Astrocyte of the cerebellum (primary cell): ENCODE data around the gene UCKL1.
"Not testable (repeated sequence)": the region's sequence is repeated elsewhere in the genome, so short reads cannot be mapped to it uniquely, and the experiment has no call there.

Experiments
- DNase-seq: peaks from one replicate; pipeline ENCODE4 v3.0.0-alpha.2; 2011; ENCODE audit warnings: low read depth
- H3K4me3 ChIP-seq: 2 replicates; pipeline ENCODE4 v1.5.1; 2011; ENCODE audit warnings: mild to moderate bottlenecking, low read depth, low read length, moderate library complexity
- in situ Hi-C: cut with HindIII; loops from 2 replicates; pipeline ENCODE4 v1.10.0; 2017; ENCODE audit warnings: low sequenced_read_pairs
- TF ChIP-seq, protein P1 (sequence below): IDR thresholded peaks from 2 replicates; pipeline ENCODE4 v1.5.1; 2012; ENCODE audit warnings: low read length, low read depth, moderate library complexity, mild to moderate bottlenecking; ENCODE audit errors: missing control alignments

UCKL1 gene

DNA sequence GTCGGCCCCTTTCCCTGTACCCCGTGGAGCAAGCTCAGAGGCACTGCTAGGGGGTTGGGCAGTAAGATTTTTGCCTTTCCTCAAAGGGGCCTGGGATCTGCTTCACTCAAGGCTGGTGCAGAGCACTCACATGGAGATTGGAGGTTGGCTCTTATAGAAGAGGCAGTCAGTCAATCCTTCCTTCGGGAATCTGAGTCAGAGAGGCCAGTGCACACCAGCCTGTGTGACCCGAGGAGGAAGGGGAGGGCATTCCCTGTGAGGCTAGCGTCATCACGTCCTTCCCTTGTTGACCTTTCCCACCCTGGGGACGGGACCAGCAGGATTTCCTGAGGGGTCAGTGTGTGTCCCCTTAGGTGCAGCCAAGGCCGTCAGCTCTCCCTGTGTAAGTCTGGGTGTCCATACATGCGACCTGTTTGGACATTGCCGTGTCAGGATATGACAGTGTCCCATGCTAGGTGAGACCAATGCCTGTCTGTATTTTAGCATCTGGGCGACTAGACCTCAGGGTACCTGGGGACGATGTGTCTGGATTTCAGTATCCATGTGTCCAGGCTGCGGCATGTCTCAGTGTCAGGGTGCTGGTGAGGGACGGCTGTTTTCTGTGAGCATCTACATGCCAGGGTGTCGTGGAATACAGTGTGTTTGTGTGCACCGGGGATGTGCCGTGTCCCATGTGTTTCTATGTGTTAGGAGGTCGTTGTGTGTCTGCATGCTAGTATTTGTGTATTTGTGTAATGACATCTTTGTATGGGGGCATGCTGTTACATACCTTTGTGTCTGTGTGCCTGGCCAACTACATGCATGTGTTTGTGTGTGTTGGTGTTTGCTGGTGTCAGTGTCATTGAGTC, 16.3 kb upstream of the UCKL1 start:
- DNase-seq: no peak
- in situ Hi-C loops: no loop called here
- TF ChIP-seq, protein P1, sequence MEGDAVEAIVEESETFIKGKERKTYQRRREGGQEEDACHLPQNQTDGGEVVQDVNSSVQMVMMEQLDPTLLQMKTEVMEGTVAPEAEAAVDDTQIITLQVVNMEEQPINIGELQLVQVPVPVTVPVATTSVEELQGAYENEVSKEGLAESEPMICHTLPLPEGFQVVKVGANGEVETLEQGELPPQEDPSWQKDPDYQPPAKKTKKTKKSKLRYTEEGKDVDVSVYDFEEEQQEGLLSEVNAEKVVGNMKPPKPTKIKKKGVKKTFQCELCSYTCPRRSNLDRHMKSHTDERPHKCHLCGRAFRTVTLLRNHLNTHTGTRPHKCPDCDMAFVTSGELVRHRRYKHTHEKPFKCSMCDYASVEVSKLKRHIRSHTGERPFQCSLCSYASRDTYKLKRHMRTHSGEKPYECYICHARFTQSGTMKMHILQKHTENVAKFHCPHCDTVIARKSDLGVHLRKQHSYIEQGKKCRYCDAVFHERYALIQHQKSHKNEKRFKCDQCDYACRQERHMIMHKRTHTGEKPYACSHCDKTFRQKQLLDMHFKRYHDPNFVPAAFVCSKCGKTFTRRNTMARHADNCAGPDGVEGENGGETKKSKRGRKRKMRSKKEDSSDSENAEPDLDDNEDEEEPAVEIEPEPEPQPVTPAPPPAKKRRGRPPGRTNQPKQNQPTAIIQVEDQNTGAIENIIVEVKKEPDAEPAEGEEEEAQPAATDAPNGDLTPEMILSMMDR: no peak
- no peak overlapping the region for H3K4me3 ChIP-seq

DNA sequence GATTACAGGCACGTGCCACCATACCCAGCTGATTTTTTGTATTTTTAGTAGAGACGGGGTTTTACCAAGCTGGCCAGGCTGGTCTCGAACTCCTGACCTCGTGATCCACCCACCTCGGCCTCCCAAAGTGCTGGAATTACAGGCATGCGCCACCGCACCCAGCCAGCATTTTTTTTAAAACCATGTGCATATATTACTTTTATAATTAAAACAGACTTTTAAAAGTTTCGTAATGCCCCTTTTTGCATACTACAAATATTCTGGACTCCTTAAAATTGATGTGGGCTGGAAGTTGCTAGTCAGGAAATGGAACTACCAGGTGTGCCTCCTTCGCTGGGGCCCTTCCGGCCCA, 15.7 kb upstream of the UCKL1 start:
- H3K4me3 ChIP-seq, DNase-seq, in situ Hi-C loops: not testable (repeated sequence)

DNA sequence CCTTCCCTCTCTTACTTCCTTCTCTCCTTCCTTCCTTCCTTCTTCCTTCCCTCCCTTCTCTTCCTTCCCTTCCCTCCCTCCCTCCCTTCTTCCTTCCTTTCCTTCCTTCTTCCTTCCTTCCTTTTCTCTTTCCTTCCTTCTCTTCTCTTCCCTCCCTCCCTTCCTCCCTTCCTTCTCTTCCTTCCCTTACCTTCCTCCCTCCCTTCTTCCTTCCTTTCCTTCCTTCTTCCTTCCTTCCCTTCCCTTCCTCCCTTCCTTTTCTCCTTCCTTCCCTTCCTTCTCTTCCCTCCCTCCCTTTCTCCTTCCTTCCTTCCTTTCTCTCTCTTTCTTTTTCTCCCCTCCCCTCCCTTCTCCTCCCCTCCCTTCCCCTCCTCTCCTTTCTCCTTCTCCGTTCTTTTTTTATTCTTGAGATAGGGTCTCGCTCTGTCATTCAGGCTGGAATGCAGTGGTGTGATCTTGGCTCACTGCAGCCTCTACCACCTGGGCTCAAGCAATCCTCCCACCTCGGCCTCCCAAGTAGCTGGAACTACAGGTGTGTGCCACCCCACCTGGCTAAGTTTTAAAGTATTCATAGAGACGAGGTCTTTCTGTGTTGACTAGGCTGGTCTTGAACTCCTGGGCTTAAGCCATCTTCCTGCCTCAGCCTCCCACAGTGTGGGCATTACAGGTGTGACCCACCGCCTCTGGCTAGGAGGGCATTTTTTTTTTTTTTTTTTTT, 14.7 kb upstream of the UCKL1 start:
- DNase-seq: no peak
- in situ Hi-C loops: no loop called here
- H3K4me3 ChIP-seq: no peak overlapping the region
- TF ChIP-seq, protein P1: no peak

DNA sequence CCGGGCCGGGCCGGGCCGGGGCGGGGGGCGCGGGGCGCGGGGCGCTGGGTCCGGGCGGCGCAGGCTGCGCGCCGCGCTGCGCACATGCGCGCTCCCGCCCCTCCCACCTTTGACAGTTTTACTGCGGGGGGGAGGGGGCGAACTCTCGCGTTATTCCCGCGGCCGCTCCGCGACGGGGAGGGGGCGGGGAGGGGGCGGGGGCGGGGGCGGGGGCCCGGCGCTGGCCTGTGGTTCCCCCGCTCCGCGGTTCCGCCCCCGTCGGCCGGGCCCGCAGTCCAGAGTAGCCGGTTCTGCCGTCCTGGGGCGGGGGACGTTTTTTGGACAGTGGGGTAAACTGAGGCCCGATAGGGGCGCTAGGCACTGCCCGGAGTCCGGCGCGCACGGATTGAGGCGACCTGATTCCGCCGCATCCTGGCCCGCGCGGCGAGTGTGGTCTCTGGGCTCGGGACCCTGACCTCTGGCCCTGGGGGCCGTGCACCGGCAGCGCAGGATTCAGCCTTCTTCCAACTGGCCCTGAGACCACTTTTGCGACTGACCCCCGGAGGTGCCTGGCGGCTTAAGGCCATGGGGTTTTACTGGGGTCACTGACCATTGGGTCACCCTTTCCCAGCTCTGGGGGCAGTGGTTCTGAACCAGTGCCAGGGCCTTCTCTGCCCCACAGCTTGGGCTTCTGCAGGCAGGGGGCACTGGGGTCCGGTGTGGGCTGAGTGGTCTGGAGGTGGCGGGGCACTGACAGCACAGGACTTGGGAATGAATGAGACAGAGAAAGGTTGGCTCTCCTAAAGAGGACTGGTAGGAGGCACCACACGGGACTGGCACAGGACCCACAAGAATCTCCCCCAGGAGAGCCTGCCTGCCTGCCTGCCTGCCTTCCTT, 13.9 kb upstream of the UCKL1 start, which contains the start of gene ZNF512B:
Gene ZNF512B (minus strand): TSS at position 93 of the 876 bp plus-strand sequence. CDS start 1,980 bp downstream, outside the sequence.
- H3K4me3 ChIP-seq: peak within 1 kb of the TSS; percentile 71
- TF ChIP-seq, protein P1: no peak
- in situ Hi-C loops: no loop called here
- DNase-seq: no peak

DNA sequence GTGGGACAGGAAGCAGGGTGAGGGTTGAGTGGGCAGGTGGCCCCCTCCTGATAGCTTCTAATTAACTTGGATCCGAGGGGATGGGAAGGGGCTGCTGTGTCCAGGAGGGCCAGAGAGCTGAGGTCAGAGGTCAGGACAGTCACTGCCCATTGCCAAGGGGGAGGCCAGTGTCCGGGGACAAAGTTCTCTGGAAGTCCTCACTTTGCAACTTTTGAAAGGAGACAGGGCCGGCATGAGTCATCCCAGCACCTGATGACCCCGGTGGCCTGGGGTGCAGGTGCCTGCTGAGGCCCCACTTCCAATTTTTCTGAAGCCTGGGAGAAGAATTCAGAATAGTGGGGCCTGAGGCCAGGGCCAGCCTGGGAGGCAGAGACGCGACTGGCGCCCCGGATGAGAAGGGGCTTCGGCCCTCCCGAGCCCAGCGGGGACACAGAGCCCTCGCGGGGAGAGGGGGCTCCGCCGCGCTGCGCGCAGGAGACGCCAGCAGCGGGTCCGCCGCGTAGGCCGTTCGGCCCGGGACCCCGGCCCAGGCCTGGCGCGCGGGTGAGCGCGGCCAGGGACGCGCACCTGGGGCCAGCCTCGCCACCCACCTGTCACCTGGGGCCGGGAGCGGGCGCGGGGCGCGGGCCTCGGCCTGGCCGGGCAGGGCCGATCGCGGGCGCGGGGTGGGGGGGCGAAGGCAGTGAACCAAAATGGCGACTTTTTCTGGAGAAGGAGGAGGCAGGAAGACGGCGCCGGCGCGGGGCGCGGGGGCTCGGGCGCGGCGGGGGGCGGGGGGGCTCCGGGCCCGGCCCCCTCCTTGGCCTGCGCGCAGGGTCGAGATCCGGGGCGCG, 12.9 kb upstream of the UCKL1 start:
- in situ Hi-C loops: no loop called here
- TF ChIP-seq, protein P1: no peak
- no peak for DNase-seq
- peak overlapping the region; percentile 71 for H3K4me3 ChIP-seq

DNA sequence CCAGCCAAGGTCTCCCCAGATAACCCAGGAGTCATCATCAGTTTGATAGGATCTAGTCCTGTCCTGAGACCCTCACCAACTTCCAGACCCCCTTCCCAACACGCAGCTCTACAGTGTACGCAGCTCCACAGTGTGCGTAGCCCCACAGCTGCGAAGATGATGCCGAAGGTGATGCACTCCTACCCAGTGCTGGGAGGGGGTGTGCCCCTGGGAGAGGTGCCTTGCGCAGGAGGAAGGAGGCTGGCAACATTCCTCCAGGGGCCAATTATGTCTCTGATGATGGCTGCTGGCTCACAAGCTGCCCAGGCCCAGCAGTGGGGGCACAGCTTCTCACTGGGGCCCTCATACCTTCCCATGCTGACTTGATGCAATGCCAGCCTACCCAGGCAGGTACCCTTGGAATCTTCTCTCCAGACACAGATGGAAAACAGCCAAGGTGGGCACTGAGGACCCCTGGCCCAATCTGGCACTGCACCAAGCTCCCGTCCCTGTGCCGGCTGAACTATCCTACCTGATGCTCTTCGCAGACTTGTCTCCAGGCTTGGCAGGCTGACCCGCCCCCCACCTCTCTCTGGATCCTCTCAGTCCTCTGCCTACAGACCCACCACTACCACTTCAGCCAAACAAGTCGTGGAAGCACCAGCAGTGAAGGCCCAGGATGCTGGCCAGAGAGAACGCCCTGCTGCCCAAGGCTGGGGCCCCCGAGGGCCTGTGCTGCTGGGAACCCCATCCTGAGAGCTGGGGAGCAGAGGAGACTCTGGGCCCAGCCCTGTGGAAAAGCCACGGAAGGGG, 12.1 kb upstream of the UCKL1 start:
- no peak for DNase-seq
- TF ChIP-seq, protein P1: no peak
- peak overlapping the region; percentile 71 for H3K4me3 ChIP-seq
- in situ Hi-C loops: no loop called here
